HL-60 (cell line): ENCODE data around the gene SETD6.

ENCODE experiments used
- POLR2AphosphoS5 ChIP-seq: IDR thresholded peaks from 2 replicates; pipeline ENCODE4 v1.6.1; 2012; ENCODE audit warnings: low read depth
- TF ChIP-seq, protein P1 (sequence below): IDR thresholded peaks from one replicate; pipeline ENCODE4 v1.5.1; 2011; ENCODE audit warnings: low read length, control low read depth, inconsistent platforms; ENCODE audit not compliant: insufficient read depth

DNA sequence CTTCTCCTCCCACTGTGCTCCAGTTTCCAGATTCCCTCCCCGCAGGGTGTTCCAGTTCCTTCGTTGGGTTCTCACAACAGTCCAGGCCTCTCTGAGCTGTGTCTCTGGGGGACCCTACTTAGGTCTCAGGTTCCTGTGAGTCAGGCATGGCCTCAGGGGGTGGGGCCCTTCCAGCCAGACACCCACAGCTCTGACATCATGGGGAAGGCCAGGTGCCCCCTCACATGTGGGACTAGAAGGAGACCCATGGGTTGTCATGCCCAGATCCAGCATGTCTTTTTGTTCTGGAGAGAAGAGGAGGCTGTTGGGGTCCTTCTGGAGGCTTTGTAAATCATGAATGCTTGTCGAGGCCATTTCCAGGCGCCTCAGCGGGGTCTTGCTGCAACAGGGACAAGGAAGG is 47.4 kb upstream of the SETD6 start:
- TF ChIP-seq, protein P1, sequence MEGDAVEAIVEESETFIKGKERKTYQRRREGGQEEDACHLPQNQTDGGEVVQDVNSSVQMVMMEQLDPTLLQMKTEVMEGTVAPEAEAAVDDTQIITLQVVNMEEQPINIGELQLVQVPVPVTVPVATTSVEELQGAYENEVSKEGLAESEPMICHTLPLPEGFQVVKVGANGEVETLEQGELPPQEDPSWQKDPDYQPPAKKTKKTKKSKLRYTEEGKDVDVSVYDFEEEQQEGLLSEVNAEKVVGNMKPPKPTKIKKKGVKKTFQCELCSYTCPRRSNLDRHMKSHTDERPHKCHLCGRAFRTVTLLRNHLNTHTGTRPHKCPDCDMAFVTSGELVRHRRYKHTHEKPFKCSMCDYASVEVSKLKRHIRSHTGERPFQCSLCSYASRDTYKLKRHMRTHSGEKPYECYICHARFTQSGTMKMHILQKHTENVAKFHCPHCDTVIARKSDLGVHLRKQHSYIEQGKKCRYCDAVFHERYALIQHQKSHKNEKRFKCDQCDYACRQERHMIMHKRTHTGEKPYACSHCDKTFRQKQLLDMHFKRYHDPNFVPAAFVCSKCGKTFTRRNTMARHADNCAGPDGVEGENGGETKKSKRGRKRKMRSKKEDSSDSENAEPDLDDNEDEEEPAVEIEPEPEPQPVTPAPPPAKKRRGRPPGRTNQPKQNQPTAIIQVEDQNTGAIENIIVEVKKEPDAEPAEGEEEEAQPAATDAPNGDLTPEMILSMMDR: no peak
- TF ChIP-seq POLR2AphosphoS5: no peak
